H1 (cell line): ENCODE data around the gene APOM. TPM values are rescaled to one million over a fixed set of nuclear protein-coding genes. Genes with fewer than 3 reads are reported as not detected.
A peak's percentile ranks its signal among the peaks of the same experiment; 100 is the strongest.

Experiments
- ASH2L ChIP-seq: fragments of 200-600, 300-600 bp; sonication (generic); IDR thresholded peaks from one replicate; pipeline ENCODE4 v1.7.1; 2017; ENCODE audit warnings: low read length
- ATF3 ChIP-seq: IDR thresholded peaks from 2 replicates; pipeline ENCODE4 v1.6.1; 2011; ENCODE audit warnings: low read depth, mild to moderate bottlenecking, low read length; ENCODE audit not compliant: insufficient read depth
- BCL11A ChIP-seq, 2 experiments: IDR thresholded peaks; one replicate each; pipeline ENCODE4 v1.6.1; 2011; ENCODE audit warnings: low read depth in 2 of 2, low read length in 2 of 2, mild to moderate bottlenecking in 2 of 2
- BRCA1 ChIP-seq: IDR thresholded peaks from 2 replicates; pipeline ENCODE4 v1.6.1; 2012; ENCODE audit warnings: low read depth, low read length, improper control_type of control experiment
- CHD1 ChIP-seq: IDR thresholded peaks from 2 replicates; pipeline ENCODE4 v1.6.1; 2012; ENCODE audit warnings: low read depth, low read length, improper control_type of control experiment
- CTBP2 ChIP-seq: IDR thresholded peaks from 2 replicates; pipeline ENCODE4 v1.7.0; 2011; ENCODE audit warnings: borderline replicate concordance, mild to moderate bottlenecking, moderate library complexity, mixed read lengths, low read length; ENCODE audit not compliant: insufficient read depth, insufficient read length
- CTCF ChIP-seq, 3 experiments: IDR thresholded peaks; 1 replicate in 2 of 3; 2 replicates in 1 of 3; pipeline versions ENCODE4 v1.5.1 to v1.6.1; 2011; ENCODE audit warnings: low read length in 3 of 3, mild to moderate bottlenecking in 3 of 3, inconsistent platforms in 2 of 3, low read depth in 1 of 3, moderate library complexity in 1 of 3; ENCODE audit not compliant: insufficient read depth in 1 of 3; ENCODE audit errors: control extremely low read depth in 1 of 3
- GABPA ChIP-seq: IDR thresholded peaks from 2 replicates; pipeline ENCODE4 v1.6.1; 2011; ENCODE audit warnings: mild to moderate bottlenecking, low read length, moderate library complexity, borderline replicate concordance; ENCODE audit not compliant: insufficient read depth
- HDAC6 ChIP-seq: IDR thresholded peaks from one replicate; pipeline ENCODE4 v1.7.1; 2012; ENCODE audit warnings: low read depth, mild to moderate bottlenecking, inconsistent platforms, low read length, moderate library complexity
- KDM4A ChIP-seq: IDR thresholded peaks from one replicate; pipeline ENCODE4 v1.7.1; 2012; ENCODE audit warnings: low read depth, mild to moderate bottlenecking, moderate library complexity, low read length, inconsistent platforms; ENCODE audit not compliant: severe bottlenecking
- PHF8 ChIP-seq: fragments of 200-600 bp; sonication (generic); conservative IDR thresholded peaks from 2 replicates; pipeline ENCODE4 v1.7.1; 2012; ENCODE audit warnings: low read depth, mild to moderate bottlenecking, inconsistent platforms, low read length, moderate library complexity
- POLR2A ChIP-seq, 2 experiments: IDR thresholded peaks; 1 replicate in 1 of 2; 2 replicates in 1 of 2; pipeline ENCODE4 v1.6.1; 2011; ENCODE audit warnings: low read depth in 2 of 2, low read length in 2 of 2, mild to moderate bottlenecking in 2 of 2; ENCODE audit errors: control extremely low read depth in 1 of 2
- POLR2AphosphoS5 ChIP-seq: IDR thresholded peaks from 2 replicates; pipeline ENCODE4 v1.6.1; 2011; ENCODE audit warnings: low read depth, low read length
- RBBP5 ChIP-seq: IDR thresholded peaks from 2 replicates; pipeline ENCODE4 v1.7.1; 2012; ENCODE audit warnings: low read depth, mild to moderate bottlenecking, inconsistent platforms, low read length, moderate library complexity, borderline replicate concordance
- SAP30 ChIP-seq: fragments of 300-600 bp; sonication (generic); IDR thresholded peaks from 2 replicates; pipeline ENCODE4 v1.7.1; 2012; ENCODE audit warnings: low read length, moderate library complexity, mild to moderate bottlenecking, inconsistent platforms; ENCODE audit not compliant: insufficient read depth, insufficient replicate concordance
- SP1 ChIP-seq: IDR thresholded peaks from 2 replicates; pipeline ENCODE4 v1.6.1; 2011; ENCODE audit warnings: low read depth, low read length
- SUZ12 ChIP-seq: fragments of 200-600 bp; sonication (generic); IDR thresholded peaks from 2 replicates; pipeline ENCODE4 v1.6.1; 2012; ENCODE audit warnings: mild to moderate bottlenecking, inconsistent platforms, low read length, moderate library complexity, mixed read lengths
- TAF1 ChIP-seq: IDR thresholded peaks from 2 replicates; pipeline ENCODE4 v1.6.1; 2011; ENCODE audit warnings: mild to moderate bottlenecking, low read depth, low read length
- TBP ChIP-seq: IDR thresholded peaks from 2 replicates; pipeline ENCODE4 v1.6.1; 2011; ENCODE audit warnings: low read depth, low read length, improper control_type of control experiment
- TEAD4 ChIP-seq: IDR thresholded peaks from 2 replicates; pipeline ENCODE4 v1.6.1; 2012; ENCODE audit warnings: low read depth, low read length, inconsistent platforms, mixed read lengths
- YY1 ChIP-seq: IDR thresholded peaks from 2 replicates; pipeline ENCODE4 v1.6.1; 2011; ENCODE audit warnings: low read depth, mild to moderate bottlenecking, low read length
- polyA plus RNA-seq, 7 experiments: library from polyadenylated mRNA; depleted of rRNA in 3 of 7; stranded (reverse) in 5 of 7; unstranded in 2 of 7; fragments of >200 nt in 5 of 7; fragments of 200-250 nt in 2 of 7; gene quantifications; 1 replicate in 5 of 7; 2 replicates in 1 of 7; 4 replicates in 1 of 7; pipeline versions ENCODE4 v1.2.1 to v1.2.3, GENCODE V29; 2011 to 2013; ENCODE audit warnings: missing spikeins in 2 of 7, mixed read lengths in 2 of 7
- total RNA-seq: library from RNA; stranded (reverse); fragmentation: NEBNext Ultra II Directional; extraction: Animal tissue kit (Norgen Biotek cat#: 25700); gene quantifications from 2 replicates; pipeline ENCODE4 v1.2.1, GENCODE V29; 2021

APOM gene
- total and polyA plus RNA-seq, 2 of the 8 experiments (the other 6 are each of a cell fraction or from before 2014, with no cell fraction given), result 3.4 to 12.0 TPM

- TF ChIP-seq POLR2A (IDR thresholded peaks at IDR 0.05; ENCODE audit: control extremely low read depth in 1 of 2, low read depth in 2 of 2, low read length in 2 of 2), result peak in 1 of 2 experiments; percentile 95; a peak in 2 of 3 replicates
- peak; percentile 63; the same call in 1 of the 2 replicates for TF ChIP-seq ATF3
- no peak for TF ChIP-seq HDAC6
- peak; percentile 77 for TF ChIP-seq TAF1
- TF ChIP-seq TBP, result peak; percentile 59
- no peak for TF ChIP-seq SUZ12
- TF ChIP-seq CHD1, result no peak
- TF ChIP-seq RBBP5, result peak; percentile 95; the same call in 1 of the 2 replicates
- TF ChIP-seq GABPA, result peak; percentile 89
- TF ChIP-seq YY1, result no peak
- no peak for TF ChIP-seq CTBP2
- TF ChIP-seq SAP30, result peak; percentile 5
- peak; percentile 98 for TF ChIP-seq ASH2L
- no peak for TF ChIP-seq BRCA1
- peak; percentile 83 for TF ChIP-seq SP1
- peak; percentile 80 for TF ChIP-seq KDM4A
- TF ChIP-seq POLR2AphosphoS5, result peak; percentile 89
- TF ChIP-seq PHF8, result peak; percentile 70
- TF ChIP-seq TEAD4, result no peak
- TF ChIP-seq CTCF (IDR thresholded peaks at IDR 0.05; ENCODE audit: control extremely low read depth in 1 of 3, insufficient read depth in 1 of 3, low read depth in 1 of 3, low read length in 3 of 3), result no peak
- TF ChIP-seq BCL11A (IDR thresholded peaks at IDR 0.05; ENCODE audit: low read depth in 2 of 2, low read length in 2 of 2), result no peak
Observed at GRCh38 chr6:31665501-31666336, 10.0 kb downstream of the APOM start, which contains the start of gene CSNK2B (continued).
